ENCODE results near the gene ERC2.

Gene ERC2

DNA sequence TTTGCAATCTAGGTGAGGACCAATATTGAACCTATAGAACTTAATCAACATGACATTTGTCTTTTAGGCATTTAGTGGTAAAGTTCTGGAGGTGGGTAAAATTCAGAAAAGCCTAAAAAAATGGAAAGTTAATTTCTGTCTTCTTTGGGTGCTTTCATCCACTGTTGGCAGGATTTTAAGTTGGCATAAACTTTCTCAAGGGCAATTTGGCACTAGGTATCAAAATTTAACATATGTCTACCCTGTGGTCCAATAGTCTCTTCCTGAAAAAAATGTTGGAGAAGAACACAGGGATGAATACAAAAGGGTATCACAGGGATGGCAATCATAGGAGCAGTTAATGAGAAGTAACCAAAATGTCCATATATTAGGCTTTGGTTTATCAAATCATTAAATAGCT is 754.2 kb downstream of the ERC2 start:
- Mint-ChIP-seq H3K27ac (no peak overlapping the region), H3K4me3 (no peak overlapping the region), H3K4me1 (peaks cover 35% of the 10 kb centered on the region), H3K9me3 (no peaks in the 10 kb centered on the region), H3K27me3 (ENCODE audit: low read depth) (peaks cover 8% of the 10 kb centered on the region), H3K36me3 (ENCODE audit: low read depth) (no peaks in the 10 kb centered on the region)
- TF ChIP-seq, protein P1, sequence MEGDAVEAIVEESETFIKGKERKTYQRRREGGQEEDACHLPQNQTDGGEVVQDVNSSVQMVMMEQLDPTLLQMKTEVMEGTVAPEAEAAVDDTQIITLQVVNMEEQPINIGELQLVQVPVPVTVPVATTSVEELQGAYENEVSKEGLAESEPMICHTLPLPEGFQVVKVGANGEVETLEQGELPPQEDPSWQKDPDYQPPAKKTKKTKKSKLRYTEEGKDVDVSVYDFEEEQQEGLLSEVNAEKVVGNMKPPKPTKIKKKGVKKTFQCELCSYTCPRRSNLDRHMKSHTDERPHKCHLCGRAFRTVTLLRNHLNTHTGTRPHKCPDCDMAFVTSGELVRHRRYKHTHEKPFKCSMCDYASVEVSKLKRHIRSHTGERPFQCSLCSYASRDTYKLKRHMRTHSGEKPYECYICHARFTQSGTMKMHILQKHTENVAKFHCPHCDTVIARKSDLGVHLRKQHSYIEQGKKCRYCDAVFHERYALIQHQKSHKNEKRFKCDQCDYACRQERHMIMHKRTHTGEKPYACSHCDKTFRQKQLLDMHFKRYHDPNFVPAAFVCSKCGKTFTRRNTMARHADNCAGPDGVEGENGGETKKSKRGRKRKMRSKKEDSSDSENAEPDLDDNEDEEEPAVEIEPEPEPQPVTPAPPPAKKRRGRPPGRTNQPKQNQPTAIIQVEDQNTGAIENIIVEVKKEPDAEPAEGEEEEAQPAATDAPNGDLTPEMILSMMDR (IDR thresholded peaks at IDR 0.05; ENCODE audit: unreplicated experiment in 3 of 3) = no peak

DNA sequence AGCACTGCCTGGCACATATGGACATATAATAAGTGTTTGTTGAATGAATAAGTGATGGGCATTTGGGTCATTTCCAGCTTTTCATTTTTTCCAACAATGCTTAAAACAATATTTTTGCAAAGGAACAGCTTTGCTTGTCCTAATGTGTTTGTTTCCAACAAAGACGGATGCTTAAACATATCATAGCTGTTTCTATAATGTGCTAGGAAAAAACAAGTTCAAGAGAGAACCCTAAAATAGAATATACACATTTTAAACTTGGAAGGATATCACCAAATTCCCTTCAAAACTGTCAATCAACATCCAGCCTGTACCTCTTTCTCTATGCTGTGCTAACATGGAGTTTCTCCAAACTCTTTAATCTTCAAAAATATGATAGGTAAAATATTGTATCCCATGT is 756.6 kb downstream of the ERC2 start:
- Mint-ChIP-seq H3K27me3 (ENCODE audit: low read depth) (peaks cover 4% of the 10 kb centered on the region), H3K9me3 (no peaks in the 10 kb centered on the region), H3K27ac (no peak overlapping the region), H3K4me3 (no peak overlapping the region), H3K36me3 (ENCODE audit: low read depth) (no peaks in the 10 kb centered on the region), H3K4me1 (peaks cover 22% of the 10 kb centered on the region)
- TF ChIP-seq, protein P1 (IDR thresholded peaks at IDR 0.05; ENCODE audit: unreplicated experiment in 3 of 3) = no peak

DNA sequence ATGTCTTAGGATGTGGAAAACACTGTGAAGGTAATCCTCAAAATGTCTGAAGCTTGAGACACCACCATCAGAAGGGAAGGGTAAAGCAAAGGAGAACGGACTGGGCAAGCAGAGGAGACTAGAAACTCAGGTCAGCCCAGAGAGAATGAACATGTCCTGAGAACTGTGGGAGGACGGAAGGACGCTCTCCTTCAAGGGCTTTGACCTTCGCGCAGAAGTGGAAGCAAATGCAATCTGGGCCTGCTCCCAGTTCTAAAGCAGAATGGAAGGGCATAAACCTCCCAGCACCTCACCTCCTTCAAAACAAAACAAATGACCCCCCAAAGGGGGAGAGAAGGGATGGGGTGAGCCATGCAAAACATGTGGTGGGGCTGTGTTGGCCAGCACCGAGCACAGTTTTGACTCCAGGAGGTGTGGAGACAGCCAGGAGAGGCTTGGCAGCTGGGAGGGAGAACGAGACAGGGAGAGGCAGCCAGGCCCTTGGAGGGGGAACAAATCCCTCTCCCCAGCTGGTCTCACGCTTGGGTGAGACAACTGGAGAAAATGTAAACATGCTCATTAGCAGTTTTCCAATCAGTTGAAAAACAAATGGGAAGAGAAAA is 758.8 kb downstream of the ERC2 start:
- Mint-ChIP-seq H3K4me3 (no peak overlapping the region), H3K4me1 (peaks cover 22% of the 10 kb centered on the region), H3K36me3 (ENCODE audit: low read depth) (no peaks in the 10 kb centered on the region), H3K27ac (peak overlapping the region in 2 of 3 experiments; percentile 37 to 61), H3K9me3 (no peaks in the 10 kb centered on the region), H3K27me3 (ENCODE audit: low read depth) (peaks cover 4% of the 10 kb centered on the region)
- TF ChIP-seq, protein P1 (IDR thresholded peaks at IDR 0.05; ENCODE audit: unreplicated experiment in 3 of 3) = no peak

DNA sequence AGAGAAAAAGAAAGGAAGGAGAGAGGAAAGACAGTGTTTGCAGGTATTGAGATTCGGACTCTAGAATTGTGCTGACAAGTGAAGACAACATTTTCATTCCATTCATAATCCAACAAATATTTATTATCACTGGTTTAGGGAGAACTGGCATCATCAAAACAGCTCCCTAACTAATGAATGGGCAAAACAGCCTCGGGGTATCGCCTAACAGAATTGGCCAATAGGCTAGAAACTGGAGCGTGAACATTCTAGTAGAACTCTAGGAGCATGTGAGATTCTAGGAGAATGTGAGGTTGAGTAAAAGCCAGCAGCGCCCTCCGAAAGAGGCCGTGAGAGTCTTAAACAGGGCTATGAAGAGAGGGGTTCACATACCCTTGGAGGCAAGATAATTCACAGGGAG is 759.3 kb downstream of the ERC2 start:
- Mint-ChIP-seq H3K36me3 (ENCODE audit: low read depth) (no peaks in the 10 kb centered on the region), H3K27ac (peak overlapping the region in 2 of 3 experiments; percentile 37 to 61), H3K4me3 (no peak overlapping the region), H3K9me3 (no peaks in the 10 kb centered on the region), H3K4me1 (peaks cover 22% of the 10 kb centered on the region), H3K27me3 (ENCODE audit: low read depth) (peaks cover 4% of the 10 kb centered on the region)
- TF ChIP-seq, protein P1 (IDR thresholded peaks at IDR 0.05; ENCODE audit: unreplicated experiment in 3 of 3) = no peak

DNA sequence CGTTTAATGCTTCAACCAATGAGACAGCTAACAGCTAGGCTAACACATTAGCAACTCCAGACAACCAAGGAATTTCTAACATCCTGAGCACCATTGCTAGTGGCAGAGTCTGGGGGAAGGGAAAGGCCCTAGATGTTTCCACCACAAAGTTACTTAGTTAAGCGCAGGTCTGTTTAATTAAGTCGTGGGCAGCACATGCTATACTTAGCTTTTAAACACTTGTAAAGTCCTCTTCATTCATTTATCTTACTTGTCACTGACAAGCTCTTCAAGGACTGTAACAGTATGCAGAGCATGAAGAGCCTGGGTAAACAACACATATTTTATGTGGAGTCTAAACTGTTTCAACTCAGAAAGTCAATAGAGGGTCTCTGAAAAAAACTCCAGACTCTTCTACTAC is 760.0 kb downstream of the ERC2 start:
- TF ChIP-seq, protein P1 (IDR thresholded peaks at IDR 0.05; ENCODE audit: unreplicated experiment in 3 of 3) = no peak
- H3K4me1 Mint-ChIP-seq = peaks cover 22% of the 10 kb centered on the region
- no peaks in the 10 kb centered on the region for H3K27me3 Mint-ChIP-seq (ENCODE audit: low read depth)
- H3K9me3 Mint-ChIP-seq = no peaks in the 10 kb centered on the region
- peak overlapping the region; percentile 37 to 61 (median 61) for H3K27ac Mint-ChIP-seq
- H3K4me3 Mint-ChIP-seq = no peak overlapping the region
- H3K36me3 Mint-ChIP-seq (ENCODE audit: low read depth) = no peaks in the 10 kb centered on the region

DNA sequence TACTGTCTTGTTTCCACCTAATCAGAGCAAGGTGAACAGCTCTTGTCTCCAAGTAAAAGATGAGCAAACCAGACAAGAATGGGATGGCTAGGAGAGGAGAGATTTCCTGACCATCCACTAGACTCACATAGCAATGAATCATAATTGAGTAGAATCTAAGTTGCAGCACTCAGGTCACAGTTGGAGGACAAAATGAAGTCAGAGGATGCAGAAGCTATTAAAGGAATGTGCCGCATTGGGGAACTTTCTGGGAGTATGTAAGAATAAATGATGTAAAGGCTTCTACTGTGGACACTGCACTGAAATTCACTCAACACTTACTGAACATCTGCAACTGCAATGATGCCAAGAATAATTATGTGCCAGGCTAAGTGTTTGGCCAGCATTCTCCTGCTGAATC is 763.7 kb downstream of the ERC2 start:
- H3K27ac Mint-ChIP-seq = no peak overlapping the region
- peaks cover 23% of the 10 kb centered on the region for H3K4me1 Mint-ChIP-seq
- no peaks in the 10 kb centered on the region for H3K36me3 Mint-ChIP-seq (ENCODE audit: low read depth)
- H3K4me3 Mint-ChIP-seq = no peak overlapping the region
- H3K9me3 Mint-ChIP-seq = no peaks in the 10 kb centered on the region
- H3K27me3 Mint-ChIP-seq (ENCODE audit: low read depth) = no peaks in the 10 kb centered on the region
- TF ChIP-seq, protein P1 (IDR thresholded peaks at IDR 0.05; ENCODE audit: unreplicated experiment in 3 of 3) = no peak
